HL-60 (cell line): ENCODE measurements around the gene ZNF511.

Experiments
- DNase-seq, 2 experiments: peaks; one replicate each; pipeline ENCODE4 v3.0.0-alpha.2; 2010 to 2020; ENCODE audit warnings: low read depth in 1 of 2, low spot score in 1 of 2
- H3K27ac ChIP-seq: fragments of 250-450 bp; sonication (Bioruptor Pico); replicated peaks from 2 replicates; pipeline ENCODE4 v1.5.1; 2020; ENCODE audit warnings: mild to moderate bottlenecking, moderate library complexity
- H3K27me3 ChIP-seq: fragments of 250-450 bp; sonication (Bioruptor Pico); 2 replicates; pipeline ENCODE4 v1.5.1; 2021; ENCODE audit warnings: mild to moderate bottlenecking, moderate library complexity; ENCODE audit not compliant: insufficient read depth, poor library complexity, severe bottlenecking
- H3K4me3 ChIP-seq: replicated peaks from 2 replicates; pipeline ENCODE4 v1.5.1; 2011; ENCODE audit warnings: mild to moderate bottlenecking, control low read depth, low read length; ENCODE audit not compliant: insufficient read depth
- CTCF ChIP-seq: IDR thresholded peaks from one replicate; pipeline ENCODE4 v1.5.1; 2011; ENCODE audit warnings: low read length, control low read depth, inconsistent platforms; ENCODE audit not compliant: insufficient read depth
- GABPA ChIP-seq: IDR thresholded peaks from 2 replicates; pipeline ENCODE4 v1.6.1; 2012; ENCODE audit warnings: low read depth
- POLR2AphosphoS5 ChIP-seq: IDR thresholded peaks from 2 replicates; pipeline ENCODE4 v1.6.1; 2012; ENCODE audit warnings: low read depth
- REST ChIP-seq: IDR thresholded peaks from 2 replicates; pipeline ENCODE4 v1.6.1; 2012; ENCODE audit warnings: low read depth; ENCODE audit not compliant: insufficient replicate concordance
- SPI1 ChIP-seq: IDR thresholded peaks from 2 replicates; pipeline ENCODE4 v1.6.1; 2012; ENCODE audit warnings: low read depth, mild to moderate bottlenecking, borderline replicate concordance

Gene ZNF511

GRCh38 chr10:133339708-133340380 is 31.1 kb downstream of the ZNF511 start:
- no peak for TF ChIP-seq POLR2AphosphoS5
- TF ChIP-seq CTCF, result no peak
- TF ChIP-seq GABPA, result no peak
- no peak for TF ChIP-seq REST
- no peak for TF ChIP-seq SPI1
- no peak for DNase-seq
- H3K27me3 ChIP-seq, result peaks cover 23% of the 10 kb centered on the region

GRCh38 chr10:133341983-133342382 is 33.3 kb downstream of the ZNF511 start:
- no peak overlapping the region for H3K27ac ChIP-seq
- TF ChIP-seq REST (no peak), CTCF (no peak), SPI1 (no peak), GABPA (no peak), POLR2AphosphoS5 (no peak)

More at GRCh38 chr10:133339708-133340380, 31.1 kb downstream of the ZNF511 start:
- Histone ChIP-seq H3K27ac (no peak overlapping the region), H3K4me3 (no peak overlapping the region)

GRCh38 chr10:133342942-133343341 is 34.2 kb downstream of the ZNF511 start:
- no peak for TF ChIP-seq GABPA
- TF ChIP-seq SPI1, result no peak
- no peak for TF ChIP-seq POLR2AphosphoS5
- TF ChIP-seq CTCF, result no peak
- TF ChIP-seq REST, result no peak
- no peak for DNase-seq
- H3K27me3 ChIP-seq, result no peaks in the 10 kb centered on the region

More at GRCh38 chr10:133341983-133342382, 33.3 kb downstream of the ZNF511 start:
- Histone ChIP-seq H3K27me3 (peaks cover 6% of the 10 kb centered on the region), H3K4me3 (no peak overlapping the region)
- DNase-seq, result no peak

More at GRCh38 chr10:133342942-133343341, 34.2 kb downstream of the ZNF511 start:
- Histone ChIP-seq H3K4me3 (no peak overlapping the region), H3K27ac (no peak overlapping the region)
